GM12878 (cell line): ENCODE data around the gene GAK. TPM values are rescaled to one million over a fixed set of nuclear protein-coding genes. Genes with fewer than 3 reads are reported as not detected.

ENCODE experiments used
- ATF7 ChIP-seq: fragments of 450-650 bp; IDR thresholded peaks from 2 replicates; pipeline ENCODE4 v1.6.1; 2016; ENCODE audit warnings: low read depth, mild to moderate bottlenecking
- BRCA1 ChIP-seq: IDR thresholded peaks from 2 replicates; pipeline ENCODE4 v1.6.1; 2011; ENCODE audit warnings: low read depth, low read length, improper control_type of control experiment
- CBX3 ChIP-seq: fragments of 200-600 bp; sonication (generic); IDR thresholded peaks from 2 replicates; pipeline ENCODE4 v1.6.1; 2016; ENCODE audit warnings: low read depth, borderline replicate concordance
- CHD2 ChIP-seq: IDR thresholded peaks from 2 replicates; pipeline ENCODE4 v1.6.1; 2011; ENCODE audit warnings: low read depth, low read length, improper control_type of control experiment, borderline replicate concordance
- CHD4 ChIP-seq: fragments of 200-600 bp; sonication (generic); IDR thresholded peaks from 2 replicates; pipeline ENCODE4 v1.6.1; 2016; ENCODE audit warnings: mild to moderate bottlenecking
- CREB1 ChIP-seq: IDR thresholded peaks from 2 replicates; pipeline ENCODE4 v1.6.1; 2012; ENCODE audit warnings: low read depth, mild to moderate bottlenecking, inconsistent platforms
- CREM ChIP-seq: IDR thresholded peaks from 2 replicates; pipeline ENCODE4 v1.6.1; 2014; ENCODE audit warnings: antibody characterized with exemption, low read depth
- DPF2 ChIP-seq: fragments of 450-650 bp; IDR thresholded peaks from 2 replicates; pipeline ENCODE4 v1.6.1; 2017; ENCODE audit warnings: mild to moderate bottlenecking
- EED ChIP-seq: sonication (generic); IDR thresholded peaks from 2 replicates; pipeline ENCODE4 v1.6.1; 2016; ENCODE audit warnings: antibody characterized with exemption, low read depth
- GATAD2B ChIP-seq: fragments of 450-650 bp; conservative IDR thresholded peaks from 2 replicates; pipeline ENCODE4 v1.6.1; 2017; ENCODE audit warnings: low read depth, mild to moderate bottlenecking, moderate library complexity
- IRF3 ChIP-seq: fragments of 450-650 bp; IDR thresholded peaks from 2 replicates; pipeline ENCODE4 v1.6.1; 2014; ENCODE audit warnings: mild to moderate bottlenecking
- MTA3 ChIP-seq: IDR thresholded peaks from 2 replicates; pipeline ENCODE4 v1.6.1; 2012; ENCODE audit warnings: low read length, inconsistent platforms, borderline replicate concordance
- NBN ChIP-seq: fragments of 450-650 bp; IDR thresholded peaks from 2 replicates; pipeline ENCODE4 v1.6.1; 2016
- PRDM15 ChIP-seq: fragments of 450-650 bp; formaldehyde crosslinking; IDR thresholded peaks from 2 replicates; pipeline ENCODE4 v1.4.0; 2020; ENCODE audit warnings: mild to moderate bottlenecking, moderate library complexity
- RAD51 ChIP-seq: fragments of 450-650 bp; IDR thresholded peaks from 2 replicates; pipeline ENCODE4 v1.6.1; 2016; ENCODE audit warnings: moderate library complexity, mild to moderate bottlenecking, inconsistent platforms
- SIN3A ChIP-seq: IDR thresholded peaks from 2 replicates; pipeline ENCODE4 v1.6.1; 2012; ENCODE audit warnings: low read depth, low read length, improper control_type of control experiment
- SMAD1 ChIP-seq: fragments of 450-650 bp; IDR thresholded peaks from 2 replicates; pipeline ENCODE4 v1.6.1; 2018; ENCODE audit warnings: mild to moderate bottlenecking, low read depth; ENCODE audit not compliant: partially characterized antibody
- SMAD5 ChIP-seq: IDR thresholded peaks from 2 replicates; pipeline ENCODE4 v1.6.1; 2016; ENCODE audit warnings: antibody characterized with exemption, low read depth
- SMC3 ChIP-seq: IDR thresholded peaks from 2 replicates; pipeline ENCODE4 v1.6.1; 2011; ENCODE audit warnings: low read length, improper control_type of control experiment, borderline replicate concordance
- YBX1 ChIP-seq: fragments of 450-650 bp; IDR thresholded peaks from 2 replicates; pipeline ENCODE4 v1.6.1; 2016; ENCODE audit warnings: antibody characterized with exemption
- YY1 ChIP-seq: IDR thresholded peaks from 2 replicates; pipeline ENCODE4 v1.6.1; 2011; ENCODE audit warnings: low read depth, mild to moderate bottlenecking, low read length
- ZBED1 ChIP-seq: IDR thresholded peaks from 2 replicates; pipeline ENCODE4 v1.6.1; 2016; ENCODE audit warnings: borderline replicate concordance
- ZSCAN29 ChIP-seq: fragments of 450-650 bp; IDR thresholded peaks from 2 replicates; pipeline ENCODE4 v1.6.1; 2017; ENCODE audit warnings: mild to moderate bottlenecking, moderate library complexity
- polyA plus RNA-seq, 11 experiments: library from polyadenylated mRNA; depleted of rRNA in 4 of 11; unstranded in 6 of 11; stranded (reverse) in 5 of 11; fragments of >200 nt; fragmentation: Nextera tagmentation in 4 of 11; fragmentation: Illumina TruSeq in 1 of 11; extraction: Ambion mirVana in 4 of 11; extraction: Trizol in 1 of 11; gene quantifications; 1 replicate in 1 of 11; 2 replicates in 10 of 11; pipeline versions ENCODE4 v1.2.1 to v1.2.3, GENCODE V29; 2011 to 2016; ENCODE audit warnings: inconsistent platforms in 2 of 11, missing spikeins in 2 of 11, low read depth in 1 of 11
- total RNA-seq, 4 experiments: library from RNA; depleted of rRNA in 3 of 4; stranded (reverse); fragments of >200 nt in 3 of 4; fragmentation: Illumina TruSeq in 1 of 4; extraction: Trizol in 1 of 4; gene quantifications; 2 replicates each; pipeline versions ENCODE4 v1.2.1 to v1.2.3, GENCODE V29; 2013 to 2021
- TF ChIP-seq, protein P1 (sequence below): fragments of 450-650 bp; IDR thresholded peaks from 2 replicates; pipeline ENCODE4 v1.6.1; 2016; ENCODE audit warnings: mild to moderate bottlenecking
- TF ChIP-seq, protein P2 (sequence below): fragments of 150-350 bp; IDR thresholded peaks from 2 replicates; pipeline ENCODE4 v1.6.1; 2014; ENCODE audit warnings: mild to moderate bottlenecking, low read depth, low read length

Gene GAK
- total and polyA plus RNA-seq, 10 of the 15 experiments (the other 5 are each of a cell fraction or from before 2014, with no cell fraction given), result 0.82 to 127 (median 53.8) TPM

DNA sequence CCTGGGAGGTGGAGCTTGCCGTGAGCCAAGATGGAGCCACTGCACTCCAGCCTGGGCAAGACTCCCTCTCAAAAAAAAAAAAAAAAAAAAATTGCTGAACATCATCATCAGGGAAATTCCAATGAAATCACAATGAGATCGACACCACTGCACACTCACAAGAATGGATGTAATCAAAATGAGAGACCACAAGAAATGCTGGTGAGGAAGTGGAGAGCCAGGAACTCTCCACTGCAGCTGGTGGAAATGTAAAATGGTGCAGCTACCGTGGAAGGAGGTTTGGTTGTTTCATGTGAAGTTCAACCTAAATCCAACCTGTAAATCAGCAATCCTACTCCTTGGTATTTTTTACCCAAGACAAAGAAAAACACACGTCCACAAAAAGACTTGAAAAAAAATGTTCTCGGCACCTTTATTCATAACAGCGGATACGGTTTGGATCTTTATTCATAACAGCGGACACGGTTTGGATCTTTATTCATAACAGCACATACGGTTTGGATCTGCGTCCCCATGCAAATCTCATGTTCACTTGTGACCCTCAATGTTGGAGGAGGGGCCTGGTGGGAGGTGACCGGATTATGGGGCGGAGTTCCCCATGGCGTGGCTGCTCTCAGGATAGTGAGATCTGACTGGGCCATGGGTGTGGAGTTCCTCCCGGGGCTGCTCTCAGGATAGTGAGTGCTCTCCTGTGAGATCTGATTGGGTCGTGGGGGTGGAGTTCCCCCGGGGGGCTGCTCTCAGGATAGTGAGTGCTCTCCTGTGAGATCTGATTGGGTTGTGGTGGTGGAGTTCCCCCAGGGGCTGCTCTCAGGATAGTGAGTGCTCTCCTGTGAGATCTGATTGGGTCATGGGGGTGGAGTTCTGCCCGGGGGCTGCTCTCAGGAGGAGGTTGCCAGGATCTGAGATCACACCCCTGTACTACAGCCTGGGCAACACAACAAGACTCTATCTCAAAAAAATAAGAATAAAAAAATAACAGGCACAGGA, 7.7 kb downstream of the GAK start (continued):
- TF ChIP-seq YY1 (0 out of 2 replicates have a peak, but pooled peaks have one; percentile 28), NBN (no peak), ZSCAN29 (no peak), PRDM15 (CRISPR knock-in tag) (no peak), CREB1 (0 out of 2 replicates have a peak, but pooled peaks have one; percentile 16), EED (peak; percentile 25; the same call in 1 of the 2 replicates), IRF3 (no peak), ZBED1 (peak; percentile 69; the same call in 1 of the 2 replicates), YBX1 (no peak), CHD2 (no peak), CREM (0 out of 2 replicates have a peak, but pooled peaks have one; percentile 25), SMAD5 (no peak), GATAD2B (no peak), ATF7 (no peak; the same call in 1 of the 2 replicates), SIN3A (no peak), CHD4 (no peak), SMC3 (no peak), BRCA1 (no peak), DPF2 (0 out of 2 replicates have a peak, but pooled peaks have one; percentile 66), MTA3 (0 out of 2 replicates have a peak, but pooled peaks have one; percentile 50), RAD51 (no peak), SMAD1 (no peak), CBX3 (no peak)
- TF ChIP-seq, protein P1, sequence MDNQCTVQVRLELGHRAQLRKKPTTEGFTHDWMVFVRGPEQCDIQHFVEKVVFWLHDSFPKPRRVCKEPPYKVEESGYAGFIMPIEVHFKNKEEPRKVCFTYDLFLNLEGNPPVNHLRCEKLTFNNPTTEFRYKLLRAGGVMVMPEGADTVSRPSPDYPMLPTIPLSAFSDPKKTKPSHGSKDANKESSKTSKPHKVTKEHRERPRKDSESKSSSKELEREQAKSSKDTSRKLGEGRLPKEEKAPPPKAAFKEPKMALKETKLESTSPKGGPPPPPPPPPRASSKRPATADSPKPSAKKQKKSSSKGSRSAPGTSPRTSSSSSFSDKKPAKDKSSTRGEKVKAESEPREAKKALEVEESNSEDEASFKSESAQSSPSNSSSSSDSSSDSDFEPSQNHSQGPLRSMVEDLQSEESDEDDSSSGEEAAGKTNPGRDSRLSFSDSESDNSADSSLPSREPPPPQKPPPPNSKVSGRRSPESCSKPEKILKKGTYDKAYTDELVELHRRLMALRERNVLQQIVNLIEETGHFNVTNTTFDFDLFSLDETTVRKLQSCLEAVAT, result peak; percentile 91
- TF ChIP-seq, protein P2, sequence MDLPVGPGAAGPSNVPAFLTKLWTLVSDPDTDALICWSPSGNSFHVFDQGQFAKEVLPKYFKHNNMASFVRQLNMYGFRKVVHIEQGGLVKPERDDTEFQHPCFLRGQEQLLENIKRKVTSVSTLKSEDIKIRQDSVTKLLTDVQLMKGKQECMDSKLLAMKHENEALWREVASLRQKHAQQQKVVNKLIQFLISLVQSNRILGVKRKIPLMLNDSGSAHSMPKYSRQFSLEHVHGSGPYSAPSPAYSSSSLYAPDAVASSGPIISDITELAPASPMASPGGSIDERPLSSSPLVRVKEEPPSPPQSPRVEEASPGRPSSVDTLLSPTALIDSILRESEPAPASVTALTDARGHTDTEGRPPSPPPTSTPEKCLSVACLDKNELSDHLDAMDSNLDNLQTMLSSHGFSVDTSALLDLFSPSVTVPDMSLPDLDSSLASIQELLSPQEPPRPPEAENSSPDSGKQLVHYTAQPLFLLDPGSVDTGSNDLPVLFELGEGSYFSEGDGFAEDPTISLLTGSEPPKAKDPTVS, result no peak
